Stimulated activated CD4-positive, alpha-beta T cell treated with anti-CD3 and anti-CD28 coated beads, Interleukin-2, amount 100 ng/mL, for 4 hours (primary cell): ENCODE measurements around the gene FJX1.
"Not testable (repeated sequence)": the region's sequence is repeated elsewhere in the genome, so short reads cannot be mapped to it uniquely, and the experiment has no call there.

Experiments used
- DNase-seq: peaks from one replicate; pipeline ENCODE4 v3.0.0-alpha.2; 2020; ENCODE audit warnings: low read depth

Gene FJX1

GRCh38 chr11:35633827-35634423 is 15.7 kb downstream of the FJX1 start:
- no peak for DNase-seq

GRCh38 chr11:35635933-35636332 is 17.7 kb downstream of the FJX1 start:
- DNase-seq = no peak

GRCh38 chr11:35639591-35640179 is 21.4 kb downstream of the FJX1 start:
- no peak for DNase-seq

- no peak for DNase-seq
Measured at GRCh38 chr11:35641171-35641897, 23.1 kb downstream of the FJX1 start.

- no peak for DNase-seq
Measured at GRCh38 chr11:35641964-35642363, 23.7 kb downstream of the FJX1 start.

- no peak for DNase-seq
Measured at GRCh38 chr11:35647421-35648093, 29.3 kb downstream of the FJX1 start.

- DNase-seq = peak; percentile 1
Measured at GRCh38 chr11:35650006-35650405, 31.7 kb downstream of the FJX1 start.

- DNase-seq = no peak
Measured at GRCh38 chr11:35650467-35650866, 32.2 kb downstream of the FJX1 start.

GRCh38 chr11:35651263-35651662 is 33.0 kb downstream of the FJX1 start:
- DNase-seq = no peak

- not testable (repeated sequence) for DNase-seq
Measured at GRCh38 chr11:35652786-35653185, 34.5 kb downstream of the FJX1 start.

- DNase-seq = no peak
Measured at GRCh38 chr11:35654711-35655110, 36.5 kb downstream of the FJX1 start.

- DNase-seq = no peak
Measured at GRCh38 chr11:35655254-35655653, 37.0 kb downstream of the FJX1 start.

- DNase-seq = no peak
Measured at GRCh38 chr11:35655856-35656255, 37.6 kb downstream of the FJX1 start.

GRCh38 chr11:35658020-35658948 is 40.0 kb downstream of the FJX1 start:
- no peak for DNase-seq

GRCh38 chr11:35661534-35661933 is 43.3 kb downstream of the FJX1 start:
- DNase-seq = no peak

GRCh38 chr11:35662061-35662648 is 43.9 kb downstream of the FJX1 start:
- no peak for DNase-seq

- peak; percentile 85 for DNase-seq
Measured at GRCh38 chr11:35662649-35663407, 44.6 kb downstream of the FJX1 start, which contains the start of gene TRIM44. Gene TRIM44, plus strand, starts transcription at chr11:35662775. Its CDS starts 337 bp downstream, at chr11:35663112.

GRCh38 chr11:35663408-35663702 is 45.1 kb downstream of the FJX1 start:
- no peak for DNase-seq

GRCh38 chr11:35664977-35665441 is 46.7 kb downstream of the FJX1 start:
- no peak for DNase-seq

- DNase-seq = no peak
Measured at GRCh38 chr11:35667257-35667656, 49.0 kb downstream of the FJX1 start.

GRCh38 chr11:35668350-35668749 is 50.1 kb downstream of the FJX1 start:
- not testable (repeated sequence) for DNase-seq
